HG02763 (cell line): Measurements from ENCODE around the gene RBMS2.

Experiments used
- ATAC-seq: cut with Tn5 transposase; IDR thresholded peaks from one replicate; pipeline ENCODE4 v1.9.1; 2021; ENCODE audit warnings: mild to moderate bottlenecking, moderate library complexity; ENCODE audit not compliant: unreplicated experiment

The RBMS2 gene

DNA sequence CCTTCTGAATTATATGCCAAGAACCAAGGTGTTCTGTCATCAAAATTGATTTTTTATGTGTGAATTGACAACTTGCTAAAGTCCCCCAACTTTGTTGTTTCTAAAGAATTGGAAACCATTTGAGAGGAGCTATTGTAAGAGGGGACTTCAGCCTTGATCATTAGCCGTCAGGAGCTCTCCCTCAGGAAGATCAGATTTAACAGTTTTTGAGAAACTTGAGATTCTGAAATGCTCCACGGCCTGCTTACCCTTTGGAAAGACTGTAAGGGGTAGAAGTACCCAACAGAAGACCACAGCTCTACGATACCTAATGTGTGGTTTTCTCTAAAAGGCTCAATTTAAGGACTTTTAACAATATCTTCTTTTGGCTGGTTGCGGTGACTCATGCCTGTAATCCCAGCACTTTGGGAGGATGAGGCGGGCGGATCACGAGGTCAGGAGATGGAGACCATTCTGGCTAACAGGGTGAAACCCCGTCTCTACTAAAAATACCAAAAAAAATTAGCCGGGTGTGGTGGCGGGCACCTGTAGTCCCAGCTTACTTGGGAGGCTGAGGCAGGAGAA lies 57.4 kb downstream of the RBMS2 start:
- ATAC-seq: no peak

DNA sequence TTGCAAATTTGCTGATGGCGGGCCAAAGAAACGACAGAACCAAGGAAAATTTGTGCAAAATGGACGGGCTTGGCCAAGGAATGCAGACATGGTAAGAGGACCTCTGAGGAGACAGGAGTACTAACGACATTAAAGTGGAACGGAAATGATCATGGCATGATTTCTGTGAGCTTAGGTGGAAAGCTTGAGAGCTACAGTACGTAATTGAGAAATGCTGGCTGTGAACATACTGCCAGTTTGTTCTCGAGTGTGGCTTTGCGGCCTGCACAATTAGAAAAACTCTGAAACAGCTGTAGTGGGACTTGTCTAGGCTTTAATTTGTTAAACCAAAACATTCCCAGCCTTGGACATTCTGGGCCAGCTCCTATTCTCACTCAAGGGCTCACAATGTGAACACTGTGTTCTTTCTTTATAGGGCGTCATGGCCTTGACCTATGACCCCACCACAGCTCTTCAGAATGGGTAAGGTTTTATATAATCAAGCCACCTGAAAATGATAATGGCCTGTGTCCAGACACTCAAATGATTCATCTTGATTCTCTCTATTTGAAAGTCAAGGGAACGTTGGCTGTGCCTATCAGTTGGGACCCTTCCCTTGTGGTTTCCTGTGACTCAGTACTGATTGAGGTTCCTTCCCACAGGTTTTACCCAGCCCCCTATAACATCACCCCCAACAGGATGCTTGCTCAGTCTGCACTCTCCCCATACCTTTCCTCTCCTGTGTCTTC lies 60.0 kb downstream of the RBMS2 start:
- no peak for ATAC-seq

GRCh38 chr12:56585098-56585497 lies 63.5 kb downstream of the RBMS2 start:
- no peak for ATAC-seq

DNA sequence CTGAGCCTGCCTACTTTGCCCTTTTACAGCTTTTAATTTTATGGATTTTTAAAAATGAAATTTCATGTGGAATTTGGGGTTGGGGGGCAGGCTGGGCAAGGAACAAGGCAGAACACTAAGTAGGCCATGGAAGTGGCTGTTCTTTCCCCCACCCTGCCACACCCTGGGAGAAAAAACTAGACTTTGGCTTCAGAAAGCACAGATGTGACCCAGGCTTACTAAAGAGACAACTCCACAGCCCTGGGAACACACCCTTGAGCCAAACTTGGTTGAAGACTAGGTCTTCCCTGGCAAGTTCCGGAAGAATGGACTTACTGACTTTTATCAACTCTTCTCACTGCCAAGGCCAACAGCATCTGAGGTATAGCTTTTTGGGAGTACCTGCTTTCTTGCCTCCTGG lies 68.2 kb downstream of the RBMS2 start:
- ATAC-seq: no peak

DNA sequence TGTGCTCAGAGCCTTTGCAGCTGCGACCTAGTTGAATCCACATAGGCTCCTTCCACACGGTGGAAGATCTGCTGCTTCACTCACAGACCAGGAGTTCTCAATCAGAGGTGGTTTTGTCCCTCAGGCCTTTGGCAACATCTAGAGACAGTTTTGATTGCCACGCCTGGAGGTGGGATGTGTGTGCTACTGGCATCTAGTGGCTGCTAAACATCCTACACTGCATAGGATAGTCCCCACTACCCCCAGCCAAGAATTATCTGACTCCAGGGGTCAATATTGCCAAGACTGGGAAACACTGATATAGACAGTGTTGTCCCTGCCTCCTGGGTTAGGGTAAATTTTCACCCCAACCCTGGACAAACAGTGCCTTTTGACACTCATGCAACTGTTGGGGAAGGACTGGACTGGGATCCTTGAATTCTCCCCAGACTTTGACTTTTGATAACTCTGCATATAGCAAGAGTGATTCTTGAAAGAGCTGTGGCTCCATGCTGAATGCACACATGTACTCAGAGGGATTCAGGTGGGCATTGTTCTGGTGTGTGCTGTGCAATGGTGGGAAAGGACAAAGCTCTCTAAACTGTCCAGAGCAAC lies 68.7 kb downstream of the RBMS2 start:
- no peak for ATAC-seq

DNA sequence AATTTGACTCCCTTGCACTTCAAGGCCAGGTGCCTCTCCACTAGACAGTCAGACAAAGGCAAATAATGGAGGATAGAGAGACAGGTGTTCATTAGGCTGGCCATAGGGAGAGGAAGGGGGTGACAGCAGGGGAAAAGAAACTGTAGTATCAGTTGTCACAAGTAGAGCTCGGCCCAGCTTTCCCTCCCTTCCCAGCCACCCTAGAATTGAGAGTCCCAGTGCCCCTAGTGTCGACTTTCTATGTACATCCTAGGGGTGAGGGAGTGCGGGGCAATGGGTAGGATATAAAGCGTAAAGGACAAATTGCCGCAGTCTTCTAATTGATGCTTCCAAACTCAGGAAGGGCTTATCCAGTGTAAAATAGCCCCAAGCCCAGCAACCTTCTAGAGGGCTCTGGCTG lies 69.5 kb downstream of the RBMS2 start:
- ATAC-seq: no peak

- no peak for ATAC-seq
These were observed 70.3 kb downstream of the RBMS2 start for GRCh38 chr12:56591961-56592360.

DNA sequence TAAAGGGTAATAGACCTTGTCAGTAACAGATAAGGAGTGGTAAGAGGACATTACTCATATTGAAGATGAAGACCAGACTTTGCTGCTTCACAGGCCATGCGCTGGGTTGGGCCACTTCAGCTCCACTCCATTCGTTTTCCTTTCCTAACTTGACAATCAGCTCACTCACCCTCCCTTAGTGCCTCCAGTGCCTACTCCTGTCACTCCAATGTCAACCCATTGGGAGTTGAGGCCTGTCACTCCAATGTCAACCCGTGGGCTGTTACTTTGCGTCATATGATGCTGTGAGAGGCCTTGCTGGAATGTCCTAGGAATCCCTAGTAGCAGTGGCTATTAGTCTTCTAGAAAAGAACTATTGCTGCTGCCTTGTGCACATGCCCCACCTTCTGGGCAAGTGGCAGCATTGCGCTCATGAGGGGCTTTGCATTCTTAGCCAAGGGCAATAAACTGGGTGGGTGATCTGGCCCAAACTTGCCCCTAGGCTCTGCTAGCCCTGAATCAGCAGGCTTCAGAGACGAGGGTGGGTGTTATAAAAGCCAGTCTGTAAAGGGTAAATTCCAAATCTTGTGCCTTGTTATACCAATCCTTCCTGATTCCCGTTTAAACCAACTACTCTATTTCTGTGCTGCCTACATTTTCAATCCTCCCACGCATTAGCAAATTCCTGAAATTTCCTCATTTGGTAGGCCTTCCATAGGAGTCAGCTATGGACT lies 72.4 kb downstream of the RBMS2 start:
- no peak for ATAC-seq

- ATAC-seq: no peak
These were observed 75.2 kb downstream of the RBMS2 start for GRCh38 chr12:56596815-56597214.

DNA sequence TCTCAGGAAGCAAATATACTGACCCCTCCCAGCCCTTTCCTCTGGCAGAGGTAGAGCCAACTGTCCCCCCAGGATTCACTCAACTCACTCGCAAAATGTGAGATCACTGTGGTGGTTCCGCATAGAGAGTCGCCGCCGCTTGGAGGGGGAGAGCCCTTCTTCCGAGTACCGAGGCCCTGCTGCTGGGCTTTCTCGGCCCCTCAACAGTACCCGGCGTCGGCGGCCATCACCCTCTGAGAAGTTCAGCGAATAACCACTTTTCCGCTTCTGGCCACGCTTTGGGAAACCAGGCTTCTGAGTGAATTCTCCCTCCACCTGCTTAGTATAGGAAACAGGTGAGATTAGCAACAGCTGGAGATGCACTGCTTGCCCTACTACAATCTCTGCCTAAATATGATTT lies 77.4 kb downstream of the RBMS2 start:
- ATAC-seq: no peak

- ATAC-seq: no peak
These were observed 78.2 kb downstream of the RBMS2 start for GRCh38 chr12:56599797-56600196.

GRCh38 chr12:56600753-56601152 lies 79.1 kb downstream of the RBMS2 start:
- ATAC-seq: no peak

DNA sequence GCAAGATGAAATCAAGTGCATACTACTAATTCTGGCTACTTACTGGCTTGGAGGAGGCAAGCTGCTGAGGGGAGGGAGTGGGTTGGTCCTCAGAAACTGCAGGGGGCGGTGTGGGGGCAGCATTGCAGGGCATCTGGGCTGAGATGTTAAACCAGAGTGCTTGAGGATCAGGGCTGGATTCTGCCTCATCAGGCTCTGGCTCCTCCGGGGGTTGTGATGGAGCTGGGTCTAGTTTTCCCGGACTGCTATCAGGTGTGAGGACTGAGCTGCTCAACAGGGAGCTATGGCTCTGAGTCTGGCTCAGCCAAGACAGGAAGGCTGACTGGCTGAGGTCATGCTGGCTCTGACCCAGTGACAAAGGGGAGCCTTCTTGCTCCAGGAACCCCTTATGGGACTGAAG lies 79.9 kb downstream of the RBMS2 start:
- no peak for ATAC-seq

DNA sequence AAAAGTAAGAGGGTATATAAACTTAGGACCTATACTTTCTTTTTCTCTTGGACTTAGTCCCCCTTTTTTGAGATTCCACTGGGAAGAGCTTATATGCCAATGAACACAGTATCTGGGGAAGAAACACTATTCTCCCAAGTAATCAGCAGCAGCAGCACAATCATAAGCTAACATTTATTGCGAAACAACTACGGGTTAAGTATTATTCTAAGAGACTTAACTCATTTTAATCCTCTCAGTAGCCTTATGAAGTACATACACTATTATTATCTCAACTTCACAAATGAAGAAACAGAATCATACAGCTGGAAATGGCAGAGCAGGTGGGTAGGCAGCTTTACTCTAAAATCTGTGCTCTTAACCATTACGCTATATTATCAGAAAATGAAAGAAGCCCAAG lies 80.6 kb downstream of the RBMS2 start:
- ATAC-seq: no peak

DNA sequence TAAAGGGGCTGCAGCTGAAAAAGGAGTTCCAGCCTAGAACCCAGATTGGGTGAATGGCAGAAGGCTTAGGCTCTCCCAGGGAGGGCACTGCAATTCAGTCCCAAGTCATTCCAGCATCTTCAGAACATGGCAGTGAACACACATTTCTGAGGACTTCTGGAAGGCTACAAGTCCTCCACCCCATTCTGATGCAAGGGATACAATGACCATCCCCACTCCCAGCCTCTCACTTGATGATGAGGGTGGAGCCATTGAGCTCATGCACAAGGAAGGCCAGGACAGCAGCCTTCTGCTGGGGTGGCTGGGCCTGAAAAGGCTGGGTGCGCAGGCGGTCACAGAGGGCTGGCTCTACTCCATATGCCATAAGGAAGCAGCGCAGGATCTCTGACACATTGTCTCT lies 82.7 kb downstream of the RBMS2 start:
- no peak for ATAC-seq

- ATAC-seq: no peak
These were observed 93.0 kb downstream of the RBMS2 start for GRCh38 chr12:56614627-56615026.

GRCh38 chr12:56616244-56616643 lies 94.6 kb downstream of the RBMS2 start:
- no peak for ATAC-seq

DNA sequence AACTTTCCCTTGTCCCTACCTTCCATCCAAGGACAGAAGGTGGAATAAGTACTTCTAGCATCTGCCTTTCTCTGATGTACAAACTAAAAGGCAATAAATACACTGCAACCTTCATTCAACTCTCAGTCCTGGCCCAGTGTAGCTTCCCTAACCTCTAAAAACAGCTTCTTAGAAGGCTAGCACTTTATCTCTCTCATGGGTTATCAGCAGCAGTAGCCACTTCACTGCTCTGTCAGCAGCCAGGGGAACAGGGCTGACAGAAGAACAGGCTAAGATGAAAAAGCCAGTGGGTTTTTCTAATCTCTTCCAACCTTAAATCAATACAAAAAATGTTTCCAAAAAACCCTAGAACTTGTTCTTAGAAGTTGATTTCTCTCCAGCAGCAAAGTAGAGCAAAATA lies 95.3 kb downstream of the RBMS2 start:
- ATAC-seq: no peak

DNA sequence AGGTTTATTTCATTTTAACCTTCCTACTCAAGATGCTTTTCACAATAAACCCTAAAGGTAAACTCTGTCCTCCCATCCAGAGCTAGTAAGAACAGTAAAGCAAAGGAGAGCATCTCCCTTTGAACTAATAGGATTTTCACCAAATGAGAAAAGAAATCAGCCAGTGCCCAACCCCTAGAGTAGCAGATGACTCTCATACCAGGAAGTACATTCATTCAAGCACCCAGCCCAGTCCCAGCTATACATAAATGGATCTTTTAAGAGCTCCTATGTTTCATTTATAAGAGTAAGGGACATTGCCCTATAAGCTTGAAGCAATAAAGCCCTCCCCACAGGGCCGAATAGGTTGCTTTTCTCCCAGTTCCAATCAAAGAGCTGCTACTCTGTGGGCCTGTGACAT lies 100.9 kb downstream of the RBMS2 start:
- ATAC-seq: no peak

DNA sequence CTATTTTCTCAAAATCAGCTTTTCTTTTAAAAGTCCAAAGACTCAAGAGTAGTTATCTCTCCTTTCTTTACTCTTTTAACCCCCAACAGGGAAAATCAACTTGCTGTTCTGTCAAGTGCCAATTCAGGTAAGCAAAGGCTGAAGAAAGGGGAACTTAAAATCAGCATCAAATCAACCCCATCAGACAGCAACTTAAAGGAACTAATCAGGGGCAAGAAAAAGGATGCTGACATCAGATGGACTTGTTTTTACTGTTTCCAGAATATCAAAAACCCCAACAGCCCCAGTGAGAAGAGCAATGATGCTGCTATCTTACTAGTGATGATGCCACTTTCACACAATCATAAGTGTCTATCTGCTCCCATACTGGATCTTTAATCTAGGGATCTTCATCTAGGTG lies 105.1 kb downstream of the RBMS2 start:
- no peak for ATAC-seq

DNA sequence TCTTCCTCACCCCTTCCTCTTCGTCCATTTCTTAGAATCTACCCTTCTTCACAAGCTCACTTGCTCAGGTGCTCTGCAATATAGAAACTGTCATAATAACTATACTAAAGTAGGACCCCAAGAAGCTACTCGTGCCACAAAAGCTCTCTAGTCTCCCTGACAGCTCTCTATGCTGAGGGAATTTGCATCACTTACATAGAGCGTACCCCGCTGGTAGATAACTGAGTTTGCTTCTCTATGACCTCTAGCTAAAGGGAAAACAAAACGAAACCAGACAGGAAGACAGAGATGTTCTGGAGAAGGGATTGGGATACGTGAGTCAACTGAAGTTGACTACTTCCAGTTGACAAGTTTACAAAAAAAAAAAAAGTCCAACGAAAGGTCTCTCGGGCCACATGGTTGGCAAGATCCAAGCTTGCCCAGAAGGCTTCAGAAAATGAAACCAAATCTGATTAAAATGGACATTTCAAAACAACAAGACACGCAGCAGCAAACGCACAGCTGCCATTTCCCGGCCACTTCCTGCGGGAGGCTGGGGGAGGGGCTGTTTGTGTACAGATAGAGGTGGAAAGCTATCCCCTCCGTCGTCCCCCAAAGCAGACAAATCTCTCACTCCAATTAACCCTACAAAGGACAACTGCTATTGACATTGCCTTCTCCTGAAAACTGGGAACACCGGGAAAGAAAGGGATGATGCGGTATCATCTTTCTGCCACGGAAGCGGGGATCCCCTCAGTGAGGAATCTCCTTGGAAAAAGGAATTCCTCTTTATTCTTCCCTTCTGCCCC lies 107.2 kb downstream of the RBMS2 start:
- no peak for ATAC-seq
